ENCODE results near the gene SLIT3.

SLIT3 gene

GRCh38 chr5:169064093-169064492 is 236.8 kb downstream of the SLIT3 start:
- no peak for DNase-seq

GRCh38 chr5:169063316-169063953 is 237.5 kb downstream of the SLIT3 start:
- DNase-seq: no peak

DNA sequence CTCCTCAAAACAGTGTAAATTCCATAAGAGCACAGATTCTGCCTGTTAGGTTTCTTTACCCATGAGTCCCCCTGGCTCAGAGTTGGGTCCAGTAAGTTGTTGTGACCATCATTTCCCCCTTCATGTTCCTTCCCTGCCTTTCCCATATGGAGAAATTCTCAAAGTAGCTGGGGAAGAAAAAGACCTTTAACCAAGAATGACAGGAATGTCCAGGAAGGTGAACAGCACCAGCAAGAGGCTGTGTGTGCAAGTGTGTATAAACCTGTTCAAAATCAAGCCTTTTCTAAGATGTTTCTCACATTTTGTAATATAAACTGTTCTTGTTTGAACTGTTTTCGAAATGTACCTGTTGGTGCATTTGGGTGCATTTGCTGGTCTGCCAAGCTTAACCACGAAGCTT is 238.2 kb downstream of the SLIT3 start:
- DNase-seq: no peak

- DNase-seq: no peak
These were observed 246.4 kb downstream of the SLIT3 start for GRCh38 chr5:169054506-169054905.

GRCh38 chr5:169052207-169052606 is 248.7 kb downstream of the SLIT3 start:
- DNase-seq: no peak

DNA sequence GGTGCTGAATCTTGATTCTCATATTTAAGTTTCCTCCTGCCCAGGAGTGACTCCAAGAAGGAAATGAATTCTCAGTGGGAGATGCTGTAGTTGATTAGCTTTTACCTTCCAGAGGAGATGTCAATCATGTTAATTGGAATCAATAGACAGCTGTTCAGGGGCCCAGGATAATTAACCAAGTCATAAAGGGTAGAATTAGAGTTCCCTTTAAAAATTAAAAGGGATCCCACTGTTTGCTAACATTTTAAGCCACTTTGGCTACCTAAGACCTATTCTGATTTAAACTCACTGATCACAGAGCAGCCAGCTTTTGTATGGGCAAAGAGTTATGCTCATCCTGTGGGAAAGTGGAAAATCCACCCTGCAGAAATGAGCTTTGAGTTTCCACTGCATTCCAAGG is 249.6 kb downstream of the SLIT3 start:
- DNase-seq: no peak

GRCh38 chr5:169050636-169051035 is 250.3 kb downstream of the SLIT3 start:
- no peak for DNase-seq

DNA sequence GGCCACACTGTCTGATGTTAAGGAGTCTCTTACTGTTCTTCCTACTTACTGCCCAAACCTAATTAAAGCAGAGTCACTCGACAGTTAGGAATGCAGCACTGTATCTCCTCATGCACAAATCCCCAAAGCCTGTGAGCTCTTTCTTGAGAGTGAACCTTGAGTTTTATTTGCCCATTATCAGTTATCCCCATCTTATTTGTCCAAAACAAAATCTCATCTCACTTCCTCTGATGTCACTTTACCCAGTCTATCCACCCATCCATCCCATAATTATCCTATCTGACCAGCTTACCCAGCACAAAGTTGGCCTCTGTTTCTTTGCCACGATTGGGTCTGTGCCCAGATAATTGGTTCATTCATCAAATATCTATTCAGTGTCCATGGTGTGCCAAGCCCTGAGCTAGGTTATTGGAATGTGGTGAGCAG is 250.8 kb downstream of the SLIT3 start:
- DNase-seq: no peak

DNA sequence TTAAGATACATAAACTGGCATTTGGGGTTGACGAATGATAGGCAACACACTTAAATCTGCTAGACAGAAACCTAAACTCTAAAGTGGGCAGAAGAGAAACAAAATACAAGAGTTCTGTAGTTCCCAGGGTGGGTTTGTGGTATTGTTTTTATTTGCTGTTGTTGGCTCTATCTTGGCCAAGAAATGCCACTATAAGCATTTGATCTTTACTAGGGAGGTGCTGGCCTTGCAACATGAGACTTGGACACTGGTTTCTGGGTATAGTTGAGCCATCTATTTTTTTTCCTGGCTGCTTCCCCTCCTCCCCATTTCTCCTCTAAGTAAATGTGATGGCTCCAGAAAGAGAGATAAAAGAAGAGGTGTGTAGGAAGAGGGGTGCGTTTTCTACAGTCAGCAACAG is 251.2 kb downstream of the SLIT3 start:
- no peak for DNase-seq

GRCh38 chr5:169048181-169049125 is 252.5 kb downstream of the SLIT3 start:
- DNase-seq: no peak

DNA sequence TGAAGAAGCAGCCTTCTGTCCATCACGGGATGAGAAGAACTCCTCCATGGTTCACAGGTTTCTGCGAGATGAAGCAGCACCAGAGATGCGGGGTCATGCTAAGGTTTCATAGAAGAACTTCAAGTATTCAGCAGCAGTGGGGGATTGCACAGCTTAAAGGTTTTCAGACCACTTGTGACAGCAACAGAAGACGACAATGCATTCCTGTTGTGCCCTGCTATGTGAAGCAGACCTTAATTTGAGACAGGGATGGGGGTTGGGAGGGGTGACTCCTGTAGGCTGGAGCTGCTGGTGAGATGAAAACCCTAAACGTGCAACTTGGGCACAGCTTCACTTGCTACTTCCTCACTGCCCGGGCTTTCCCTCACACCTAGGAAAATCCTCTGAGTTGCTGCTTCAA is 256.0 kb downstream of the SLIT3 start:
- no peak for DNase-seq

- DNase-seq: no peak
These were observed 259.8 kb downstream of the SLIT3 start for GRCh38 chr5:169041180-169041579.

GRCh38 chr5:169039592-169039991 is 261.3 kb downstream of the SLIT3 start:
- no peak for DNase-seq

DNA sequence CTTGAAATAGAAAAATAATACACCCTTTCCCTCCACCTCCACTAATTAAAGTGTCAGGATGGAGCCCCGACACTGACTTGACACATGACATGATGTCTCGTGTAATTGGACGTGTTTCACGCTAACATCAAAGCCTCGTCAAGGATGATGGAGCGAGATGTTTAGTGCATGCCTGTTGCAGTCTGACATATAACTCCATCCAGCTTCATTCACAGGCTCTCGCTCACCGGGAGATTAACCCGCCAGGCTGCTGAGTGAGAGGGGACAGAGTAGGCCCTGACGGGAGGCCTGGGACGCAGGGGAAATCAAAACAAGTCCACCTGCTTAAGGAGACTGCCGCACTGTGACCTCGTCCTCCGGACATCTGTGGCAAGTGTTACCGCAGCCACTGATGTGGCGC is 263.5 kb downstream of the SLIT3 start:
- DNase-seq: no peak

DNA sequence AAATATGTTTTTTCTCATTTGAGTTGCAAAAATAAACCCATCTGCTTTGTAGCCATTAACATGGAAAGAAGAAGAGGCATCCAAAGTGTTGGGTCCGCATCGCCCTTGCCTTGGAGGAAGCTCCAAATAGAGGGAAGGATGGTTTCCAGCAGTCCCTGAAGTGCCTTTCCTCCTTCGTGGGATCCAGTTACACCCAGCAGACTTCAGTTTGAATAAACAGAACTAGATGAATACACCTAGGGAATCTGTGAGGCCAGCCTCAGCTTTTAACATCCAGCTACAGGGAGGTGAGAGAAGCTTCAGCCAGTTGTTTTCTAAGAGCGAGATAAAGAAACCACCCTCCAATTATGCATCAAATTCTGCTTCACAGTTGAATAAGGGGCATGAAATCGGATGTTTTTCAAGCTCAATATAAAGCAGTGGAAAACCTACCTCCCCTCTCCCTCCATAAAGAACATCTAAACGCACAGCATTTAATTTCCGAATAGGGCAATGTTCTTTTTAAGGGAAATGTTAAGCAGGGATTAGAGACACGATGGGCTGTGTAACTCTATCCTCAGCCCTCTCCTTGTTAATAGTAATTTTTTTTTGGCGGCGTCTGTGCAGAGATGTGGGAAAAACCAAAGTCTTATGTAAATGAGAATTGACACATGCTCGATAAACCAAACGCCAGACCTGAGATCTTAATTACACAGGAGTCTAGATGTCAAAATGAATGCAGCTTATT is 264.7 kb downstream of the SLIT3 start:
- DNase-seq: no peak

DNA sequence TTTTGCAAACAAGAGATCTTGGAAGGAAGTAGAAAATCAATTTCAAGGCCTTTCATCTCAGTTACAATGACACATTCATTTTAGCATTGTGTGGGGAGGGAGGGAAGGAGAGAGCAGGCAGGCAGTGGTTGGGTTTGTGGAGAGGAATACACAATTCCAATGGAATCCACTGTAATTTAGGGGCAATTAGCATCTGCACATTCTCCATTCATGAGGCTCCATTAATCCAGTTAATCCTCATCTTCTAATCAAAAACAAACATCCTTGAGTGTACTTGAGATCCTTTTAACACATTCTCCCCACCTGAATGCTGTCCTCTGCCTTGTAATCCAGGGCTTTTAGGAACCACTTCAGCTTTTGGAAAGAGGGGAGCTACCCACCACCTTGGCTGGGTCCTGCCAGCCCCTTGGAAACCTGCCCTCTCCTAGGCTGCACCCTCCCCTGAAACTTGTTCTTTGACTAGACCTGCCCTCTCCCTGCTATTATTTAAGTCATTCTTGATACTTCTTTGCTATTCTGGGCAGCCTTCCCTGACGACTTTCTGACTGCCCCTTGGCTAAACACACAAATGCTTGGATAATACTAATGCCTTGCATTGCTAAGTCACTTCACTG is 271.2 kb downstream of the SLIT3 start:
- no peak for DNase-seq

- DNase-seq: no peak
These were observed 271.9 kb downstream of the SLIT3 start for GRCh38 chr5:169029037-169029436.

DNA sequence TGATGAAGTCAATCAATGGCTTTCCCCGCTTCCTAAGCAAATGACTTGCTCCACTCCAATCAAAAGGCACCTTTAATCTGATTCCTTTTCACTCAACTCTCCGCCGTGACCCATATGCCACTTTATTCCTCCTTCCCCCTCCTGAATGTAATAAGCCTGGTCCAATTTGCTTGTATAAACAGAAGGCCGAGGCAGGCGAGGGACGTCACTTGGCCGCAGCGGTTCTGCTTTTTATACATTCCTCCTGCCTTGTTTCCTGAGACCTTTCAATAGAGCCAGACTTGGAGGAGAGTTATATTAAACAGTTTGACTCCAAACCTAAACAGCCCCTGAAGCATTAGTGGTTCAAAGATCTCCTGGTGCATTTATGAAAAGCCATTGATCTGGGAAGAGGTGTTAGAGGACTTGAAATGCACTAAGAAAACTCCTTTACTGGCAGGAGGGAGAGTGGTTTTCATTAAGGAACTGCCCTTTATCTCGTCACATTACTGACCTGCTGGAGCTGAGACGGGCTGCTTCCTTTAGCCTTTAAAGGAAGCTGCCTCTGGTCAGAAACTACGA is 273.4 kb downstream of the SLIT3 start:
- DNase-seq: no peak

- DNase-seq: no peak
These were observed 275.4 kb downstream of the SLIT3 start for GRCh38 chr5:169025491-169025890.

- DNase-seq: no peak
These were observed 276.5 kb downstream of the SLIT3 start for GRCh38 chr5:169024421-169024820.

- DNase-seq: no peak
These were observed 278.2 kb downstream of the SLIT3 start for GRCh38 chr5:169022718-169023117.

DNA sequence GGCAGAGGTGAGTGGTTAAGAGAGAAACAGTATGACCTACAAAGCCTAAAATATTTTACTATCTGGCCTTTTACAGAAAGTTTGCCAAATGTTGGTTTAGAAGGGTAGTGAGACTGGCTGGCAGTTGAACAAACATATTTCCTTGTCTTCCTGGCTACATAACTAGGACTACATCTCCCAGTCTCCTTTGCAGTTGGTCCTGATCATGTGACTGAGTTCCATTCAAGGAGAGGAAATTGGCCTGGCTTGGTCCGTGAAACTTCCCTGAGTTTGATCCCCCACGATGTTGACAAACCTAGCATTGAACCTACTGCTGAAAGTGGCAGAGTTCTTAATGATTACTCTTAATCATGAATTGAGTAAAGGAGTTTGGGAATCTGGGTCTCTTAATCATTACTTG is 280.8 kb downstream of the SLIT3 start:
- DNase-seq: no peak

GRCh38 chr5:169018925-169019324 is 282.0 kb downstream of the SLIT3 start:
- DNase-seq: no peak
